GM18519 (cell line): Measurements from ENCODE around the gene COPA.

Source experiments
- ATAC-seq: cut with Tn5 transposase; IDR thresholded peaks from one replicate; pipeline ENCODE4 v1.9.1; 2021; ENCODE audit warnings: mild to moderate bottlenecking, moderate library complexity; ENCODE audit not compliant: unreplicated experiment, low FRiP score

Gene COPA

GRCh38 chr1:160284220-160284781 is 58.7 kb downstream of the COPA start:
- ATAC-seq = no peak

- no peak for ATAC-seq
Measured at GRCh38 chr1:160282807-160283206, 60.2 kb downstream of the COPA start.

GRCh38 chr1:160277987-160278386 is 65.1 kb downstream of the COPA start:
- no peak for ATAC-seq

- no peak for ATAC-seq
Measured at GRCh38 chr1:160277330-160277729, 65.7 kb downstream of the COPA start.

GRCh38 chr1:160271025-160271424 is 72.0 kb downstream of the COPA start:
- ATAC-seq = no peak

- ATAC-seq = no peak
Measured at GRCh38 chr1:160267284-160267991, 75.6 kb downstream of the COPA start.

GRCh38 chr1:160264795-160265307 is 78.2 kb downstream of the COPA start:
- ATAC-seq = no peak

GRCh38 chr1:160261893-160262794 is 80.9 kb downstream of the COPA start, which contains the start of gene DCAF8:
Gene DCAF8 (minus strand): TSS chr1:160262549. CDS start chr1:160244008, 18,541 bp downstream.
- ATAC-seq = peak; percentile 73

GRCh38 chr1:160261556-160261892 is 81.5 kb downstream of the COPA start:
- no peak for ATAC-seq

- ATAC-seq = no peak
Measured at GRCh38 chr1:160260406-160261382, 82.4 kb downstream of the COPA start.

- ATAC-seq = no peak
Measured at GRCh38 chr1:160258177-160258798, 84.8 kb downstream of the COPA start.

GRCh38 chr1:160257411-160258015 is 85.5 kb downstream of the COPA start:
- ATAC-seq = no peak

- ATAC-seq = no peak
Measured at GRCh38 chr1:160256396-160257046, 86.5 kb downstream of the COPA start.

GRCh38 chr1:160255781-160256300 is 87.2 kb downstream of the COPA start:
- no peak for ATAC-seq

- no peak for ATAC-seq
Measured at GRCh38 chr1:160251687-160252526, 91.1 kb downstream of the COPA start.

GRCh38 chr1:160251011-160251410 is 92.0 kb downstream of the COPA start:
- ATAC-seq = no peak

- ATAC-seq = no peak
Measured at GRCh38 chr1:160247053-160247452, 96.0 kb downstream of the COPA start.

GRCh38 chr1:160245434-160245833 is 97.6 kb downstream of the COPA start:
- ATAC-seq = no peak
